Hepatocyte (in vitro differentiated cells): ENCODE data around the gene ALDH1B1. TPM values are rescaled to one million over a fixed set of nuclear protein-coding genes. Genes with fewer than 3 reads are reported as not detected.

Experiments used
- DNase-seq: peaks from one replicate; pipeline ENCODE4 v3.0.0-alpha.2; 2016; ENCODE audit warnings: low spot score
- H2AFZ ChIP-seq: fragments of 200-600 bp; sonication (generic); 2 replicates; pipeline ENCODE4 v1.6.0; 2016; ENCODE audit warnings: antibody characterized with exemption, mild to moderate bottlenecking
- H3K27ac ChIP-seq: fragments of 200-600 bp; sonication (generic); 2 replicates; pipeline ENCODE4 v1.5.1; 2016; ENCODE audit warnings: mild to moderate bottlenecking
- H3K27me3 ChIP-seq: fragments of 200-600 bp; sonication (generic); 2 replicates; pipeline ENCODE4 v1.6.1; 2016
- H3K36me3 ChIP-seq: fragments of 200-600 bp; sonication (generic); replicated peaks from 2 replicates; pipeline ENCODE4 v1.5.1; 2016; ENCODE audit warnings: low read depth; ENCODE audit not compliant: insufficient read depth
- H3K4me1 ChIP-seq: fragments of 200-600 bp; sonication (generic); 2 replicates; pipeline ENCODE4 v1.5.1; 2016; ENCODE audit warnings: mild to moderate bottlenecking, moderate library complexity; ENCODE audit not compliant: insufficient read depth
- H3K4me2 ChIP-seq: fragments of 200-600 bp; sonication (generic); 2 replicates; pipeline ENCODE4 v1.6.0; 2016
- H3K4me3 ChIP-seq: fragments of 200-600 bp; sonication (generic); 2 replicates; pipeline ENCODE4 v1.5.1; 2016; ENCODE audit warnings: mild to moderate bottlenecking
- H3K79me2 ChIP-seq: fragments of 200-600 bp; sonication (generic); 2 replicates; pipeline ENCODE4 v1.6.0; 2017; ENCODE audit warnings: mild to moderate bottlenecking
- H3K9me2 ChIP-seq: fragments of 200-600 bp; sonication (generic); replicated peaks from 2 replicates; pipeline ENCODE4 v1.6.0; 2017; ENCODE audit warnings: mild to moderate bottlenecking; ENCODE audit not compliant: insufficient read depth
- H3K9me3 ChIP-seq: fragments of 200-600 bp; sonication (generic); 2 replicates; pipeline ENCODE4 v1.5.1; 2016; ENCODE audit warnings: low read depth, mild to moderate bottlenecking
- H4K20me1 ChIP-seq: fragments of 200-600 bp; sonication (generic); 2 replicates; pipeline ENCODE4 v1.6.0; 2016; ENCODE audit warnings: mild to moderate bottlenecking; ENCODE audit not compliant: insufficient read depth, poor library complexity, severe bottlenecking
- CTCF ChIP-seq: fragments of 200-600 bp; sonication (generic); IDR thresholded peaks from 2 replicates; pipeline ENCODE4 v1.5.1; 2016; ENCODE audit warnings: antibody characterized with exemption, mild to moderate bottlenecking; ENCODE audit not compliant: poor library complexity
- EZH2 ChIP-seq: fragments of 200-600 bp; sonication (generic); IDR thresholded peaks from 2 replicates; pipeline ENCODE4 v1.6.1; 2016; ENCODE audit warnings: antibody characterized with exemption, mild to moderate bottlenecking, borderline replicate concordance
- EZH2phosphoT487 ChIP-seq: fragments of 200-600 bp; sonication (generic); IDR thresholded peaks from one replicate; pipeline ENCODE4 v1.6.1; 2018; ENCODE audit warnings: antibody characterized with exemption, mild to moderate bottlenecking, low read depth, moderate library complexity; ENCODE audit not compliant: unreplicated experiment, severe bottlenecking
- WGBS: methylation state at CpG from one replicate; pipeline ENCODE4 v1.1.6; 2016; ENCODE audit warnings: low lambda C conversion rate; ENCODE audit errors: missing lambda C conversion rate; 5-methylcytosine and 5-hydroxymethylcytosine counted together
- polyA plus RNA-seq: library from polyadenylated mRNA; unstranded; fragments of >200 nt; fragmentation: Nextera tagmentation; extraction: Ambion mirVana; gene quantifications from 2 replicates; pipeline ENCODE4 v1.2.1, GENCODE V29; 2016
- total RNA-seq: library from RNA; depleted of rRNA; stranded (reverse); fragments of >200 nt; gene quantifications from 2 replicates; pipeline ENCODE4 v1.2.3, GENCODE V29; 2014

ALDH1B1 gene
- total and polyA plus RNA-seq, 2 experiments from 2014 or later = 30.9 to 45.8 TPM

GRCh38 chr9:38356851-38357250 is 35.7 kb upstream of the ALDH1B1 start:
- Histone ChIP-seq H3K27me3 (no peaks in the 10 kb centered on the region), H3K9me3 (no peaks in the 10 kb centered on the region), H2AFZ (no peak overlapping the region), H3K4me3 (no peak overlapping the region), H3K27ac (no peak overlapping the region), H3K36me3 (no peaks in the 10 kb centered on the region), H3K4me1 (peaks cover 12% of the 10 kb centered on the region), H4K20me1 (no peaks in the 10 kb centered on the region), H3K79me2 (no peaks in the 10 kb centered on the region), H3K4me2 (no peak overlapping the region), H3K9me2 (no peaks in the 10 kb centered on the region)
- no peak for DNase-seq
- 86% methylated on average over 5 of the region's 5 CpGs for WGBS
- TF ChIP-seq EZH2phosphoT487 (no peak), CTCF (no peak), EZH2 (no peak)

- DNase-seq = no peak
- TF ChIP-seq CTCF = no peak
- no peak for TF ChIP-seq EZH2
- no peak for TF ChIP-seq EZH2phosphoT487
- Histone ChIP-seq H3K4me3 (no peak overlapping the region), H2AFZ (no peak overlapping the region), H3K4me1 (peaks cover 6% of the 10 kb centered on the region), H3K9me3 (no peaks in the 10 kb centered on the region), H3K4me2 (no peak overlapping the region), H3K79me2 (no peaks in the 10 kb centered on the region), H3K36me3 (no peaks in the 10 kb centered on the region), H4K20me1 (no peaks in the 10 kb centered on the region), H3K27ac (no peak overlapping the region), H3K27me3 (no peaks in the 10 kb centered on the region), H3K9me2 (no peaks in the 10 kb centered on the region)
- 74% methylated on average over 5 of the region's 5 CpGs for WGBS
Observed at GRCh38 chr9:38357350-38358114, 35.0 kb upstream of the ALDH1B1 start.

- Histone ChIP-seq H2AFZ (no peak overlapping the region), H3K27ac (no peak overlapping the region), H3K79me2 (no peaks in the 10 kb centered on the region), H3K36me3 (no peaks in the 10 kb centered on the region), H4K20me1 (no peaks in the 10 kb centered on the region), H3K4me2 (no peak overlapping the region), H3K4me1 (peaks cover 5% of the 10 kb centered on the region), H3K4me3 (no peak overlapping the region), H3K9me2 (no peaks in the 10 kb centered on the region), H3K27me3 (no peaks in the 10 kb centered on the region), H3K9me3 (no peaks in the 10 kb centered on the region)
- WGBS = 67% methylated on average over 9 of the region's 9 CpGs
- DNase-seq = peak; percentile 56
- TF ChIP-seq EZH2phosphoT487 (no peak), EZH2 (no peak), CTCF (no peak)
Observed at GRCh38 chr9:38358390-38359296, 33.9 kb upstream of the ALDH1B1 start.
